Measurements from ENCODE around the gene TRIM44. TPM values are rescaled to one million over a fixed set of nuclear protein-coding genes. Genes with fewer than 3 reads are reported as not detected.
"Not testable (repeated sequence)": the region's sequence is repeated elsewhere in the genome, so short reads cannot be mapped to it uniquely, and the experiment has no call there.

Gene TRIM44
- total RNA-seq, 1 donor from 2014 or later, result 53.3 TPM

DNA sequence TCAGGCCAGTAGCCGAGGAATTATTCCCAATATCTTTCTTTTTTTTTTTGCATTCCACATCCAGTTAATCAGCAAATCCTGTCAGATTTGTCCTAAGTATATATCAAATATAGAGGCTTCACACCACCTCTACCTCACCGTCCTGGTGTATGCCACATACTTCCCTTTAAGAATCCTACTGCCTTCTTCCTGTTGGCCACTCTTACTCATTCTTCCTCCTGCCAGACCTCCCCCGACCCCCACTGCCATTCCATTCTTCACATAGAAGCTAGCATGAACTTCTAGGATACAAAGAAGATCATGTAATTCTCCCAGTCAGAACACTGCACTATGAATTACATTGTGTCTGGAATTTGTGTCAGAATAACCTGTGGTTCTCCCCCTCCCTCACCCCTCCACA lies 89.5 kb downstream of the TRIM44 start:
- H3K4me3 Mint-ChIP-seq (ENCODE audit: unreplicated experiment), result no peak overlapping the region
- H3K9me3 Mint-ChIP-seq (ENCODE audit: unreplicated experiment), result peaks cover 4% of the 10 kb centered on the region
- no peak for DNase-seq
- no peak for TF ChIP-seq CTCF (IDR thresholded peaks at IDR 0.05; ENCODE audit: partially characterized antibody, unreplicated experiment)
- H3K36me3 Mint-ChIP-seq (ENCODE audit: unreplicated experiment), result peaks cover 6% of the 10 kb centered on the region
- peaks cover 5% of the 10 kb centered on the region for H3K4me1 Mint-ChIP-seq (ENCODE audit: low read depth, unreplicated experiment)
- H3K27me3 Mint-ChIP-seq (ENCODE audit: unreplicated experiment), result peaks cover 5% of the 10 kb centered on the region
- no peak overlapping the region for H3K27ac Mint-ChIP-seq (ENCODE audit: unreplicated experiment)

GRCh38 chr11:35753573-35753972 lies 91.0 kb downstream of the TRIM44 start:
- not testable (repeated sequence) for H3K27ac Mint-ChIP-seq (ENCODE audit: unreplicated experiment)

GRCh38 chr11:35759951-35760350 lies 97.4 kb downstream of the TRIM44 start:
- not testable (repeated sequence) for DNase-seq; H3K4me3 Mint-ChIP-seq (ENCODE audit: unreplicated experiment)

More at GRCh38 chr11:35753573-35753972, 91.0 kb downstream of the TRIM44 start:
- not testable (repeated sequence) for H3K4me3 Mint-ChIP-seq (ENCODE audit: unreplicated experiment); DNase-seq; H3K27me3 Mint-ChIP-seq (ENCODE audit: unreplicated experiment); H3K4me1 Mint-ChIP-seq (ENCODE audit: low read depth, unreplicated experiment); H3K9me3 Mint-ChIP-seq (ENCODE audit: unreplicated experiment)
- H3K36me3 Mint-ChIP-seq (ENCODE audit: unreplicated experiment), result peaks cover 13% of the 10 kb centered on the region

GRCh38 chr11:35761899-35762298 lies 99.3 kb downstream of the TRIM44 start:
- TF ChIP-seq CTCF (IDR thresholded peaks at IDR 0.05; ENCODE audit: partially characterized antibody, unreplicated experiment), result no peak
- Mint-ChIP-seq H3K4me3 (ENCODE audit: unreplicated experiment) (no peak overlapping the region), H3K27ac (ENCODE audit: unreplicated experiment) (no peak overlapping the region), H3K27me3 (ENCODE audit: unreplicated experiment) (peaks cover 5% of the 10 kb centered on the region), H3K9me3 (ENCODE audit: unreplicated experiment) (peaks cover 11% of the 10 kb centered on the region), H3K36me3 (ENCODE audit: unreplicated experiment) (peaks cover 12% of the 10 kb centered on the region), H3K4me1 (ENCODE audit: low read depth, unreplicated experiment) (peaks cover 6% of the 10 kb centered on the region)
- no peak for DNase-seq

More at GRCh38 chr11:35759951-35760350, 97.4 kb downstream of the TRIM44 start:
- not testable (repeated sequence) for H3K27me3 Mint-ChIP-seq (ENCODE audit: unreplicated experiment); H3K4me1 Mint-ChIP-seq (ENCODE audit: low read depth, unreplicated experiment); H3K27ac Mint-ChIP-seq (ENCODE audit: unreplicated experiment)
- H3K36me3 Mint-ChIP-seq (ENCODE audit: unreplicated experiment), result peaks cover 15% of the 10 kb centered on the region
- H3K9me3 Mint-ChIP-seq (ENCODE audit: unreplicated experiment), result peaks cover 13% of the 10 kb centered on the region

GRCh38 chr11:35763301-35763700 lies 100.7 kb downstream of the TRIM44 start:
- Mint-ChIP-seq H3K4me3 (ENCODE audit: unreplicated experiment) (no peak overlapping the region), H3K4me1 (ENCODE audit: low read depth, unreplicated experiment) (peaks cover 6% of the 10 kb centered on the region), H3K27ac (ENCODE audit: unreplicated experiment) (no peak overlapping the region), H3K36me3 (ENCODE audit: unreplicated experiment) (peaks cover 4% of the 10 kb centered on the region), H3K27me3 (ENCODE audit: unreplicated experiment) (no peaks in the 10 kb centered on the region), H3K9me3 (ENCODE audit: unreplicated experiment) (peaks cover 7% of the 10 kb centered on the region)
- no peak for TF ChIP-seq CTCF (IDR thresholded peaks at IDR 0.05; ENCODE audit: partially characterized antibody, unreplicated experiment)
- DNase-seq, result no peak

DNA sequence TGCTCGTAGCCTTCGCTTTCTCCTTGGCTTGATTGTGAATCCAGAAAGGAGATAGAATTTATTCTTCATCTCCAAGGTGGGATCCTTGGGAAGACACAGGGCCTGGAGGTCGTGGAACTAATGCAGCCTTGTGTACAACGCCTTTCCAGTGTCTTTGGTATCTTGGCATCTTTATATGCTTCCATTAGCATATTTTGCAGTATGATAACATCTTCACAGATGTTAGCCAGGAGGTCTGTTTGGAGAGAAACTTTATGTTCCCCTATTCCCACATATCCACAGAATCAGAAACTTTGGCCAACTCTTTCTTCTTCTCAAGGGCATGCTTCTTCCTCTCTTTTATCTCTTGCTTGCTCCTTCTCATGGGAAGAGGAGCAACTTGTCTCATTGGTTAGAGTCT lies 101.2 kb downstream of the TRIM44 start:
- H3K4me1 Mint-ChIP-seq (ENCODE audit: low read depth, unreplicated experiment), result peaks cover 6% of the 10 kb centered on the region
- H3K36me3 Mint-ChIP-seq (ENCODE audit: unreplicated experiment), result peaks cover 3% of the 10 kb centered on the region
- no peak for DNase-seq
- H3K9me3 Mint-ChIP-seq (ENCODE audit: unreplicated experiment), result peaks cover 7% of the 10 kb centered on the region
- no peak overlapping the region for H3K27ac Mint-ChIP-seq (ENCODE audit: unreplicated experiment)
- TF ChIP-seq CTCF (IDR thresholded peaks at IDR 0.05; ENCODE audit: partially characterized antibody, unreplicated experiment), result no peak
- no peak overlapping the region for H3K4me3 Mint-ChIP-seq (ENCODE audit: unreplicated experiment)
- no peaks in the 10 kb centered on the region for H3K27me3 Mint-ChIP-seq (ENCODE audit: unreplicated experiment)

All from glutamatergic neuron (in vitro differentiated cells).